Measurements from ENCODE around the gene SLC39A7. TPM values are rescaled to one million over a fixed set of nuclear protein-coding genes. Genes with fewer than 3 reads are reported as not detected.

The SLC39A7 gene
- total and polyA plus RNA-seq, 2 of the 13 experiments (the other 11 are each of a cell fraction or from before 2014, with no cell fraction given) = 142 to 229 TPM

DNA sequence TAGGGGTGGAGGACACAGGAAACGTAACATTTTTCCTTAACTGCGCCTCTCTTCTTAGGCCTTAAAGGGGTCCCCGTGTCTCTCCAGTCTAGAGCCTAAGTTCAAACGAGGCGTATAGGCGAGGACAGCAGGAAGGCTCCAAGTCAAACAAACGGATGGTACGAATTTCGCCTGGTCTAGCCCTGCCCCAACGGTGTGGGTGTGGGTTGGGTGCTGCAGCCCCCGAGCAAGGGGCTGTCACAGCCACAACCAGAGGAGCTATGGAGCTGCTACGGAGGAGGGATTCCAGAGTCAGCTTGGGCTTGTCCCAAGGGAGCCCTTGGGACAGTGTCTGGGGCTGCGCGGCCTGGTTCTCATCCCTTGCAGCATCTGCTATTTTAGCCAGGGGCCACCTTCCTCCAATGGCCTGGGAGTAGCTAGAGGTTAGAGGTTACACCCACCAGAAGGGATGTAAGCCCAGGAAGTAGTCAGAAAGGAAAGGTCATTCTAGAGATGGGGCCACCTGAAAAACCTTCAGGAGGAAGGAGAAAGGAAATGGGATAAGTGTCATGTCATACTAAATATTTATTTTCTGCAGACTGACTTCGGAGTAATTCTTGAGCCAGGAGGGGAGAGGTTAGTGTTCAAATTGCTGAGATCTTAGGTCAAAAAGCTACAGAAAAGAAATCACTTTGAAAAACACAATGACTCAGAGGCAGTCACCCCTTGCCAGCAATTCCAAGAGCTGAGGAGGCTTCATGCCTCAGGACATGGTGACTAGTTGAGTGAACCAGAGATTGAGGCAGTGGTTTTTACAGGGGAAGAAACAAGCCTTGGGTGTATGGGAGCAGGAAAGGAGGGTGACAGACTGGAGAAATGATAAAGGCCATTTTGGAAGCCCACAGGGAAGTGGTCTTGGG lies 49.3 kb downstream of the SLC39A7 start (continued):
- TF ChIP-seq, protein P1, sequence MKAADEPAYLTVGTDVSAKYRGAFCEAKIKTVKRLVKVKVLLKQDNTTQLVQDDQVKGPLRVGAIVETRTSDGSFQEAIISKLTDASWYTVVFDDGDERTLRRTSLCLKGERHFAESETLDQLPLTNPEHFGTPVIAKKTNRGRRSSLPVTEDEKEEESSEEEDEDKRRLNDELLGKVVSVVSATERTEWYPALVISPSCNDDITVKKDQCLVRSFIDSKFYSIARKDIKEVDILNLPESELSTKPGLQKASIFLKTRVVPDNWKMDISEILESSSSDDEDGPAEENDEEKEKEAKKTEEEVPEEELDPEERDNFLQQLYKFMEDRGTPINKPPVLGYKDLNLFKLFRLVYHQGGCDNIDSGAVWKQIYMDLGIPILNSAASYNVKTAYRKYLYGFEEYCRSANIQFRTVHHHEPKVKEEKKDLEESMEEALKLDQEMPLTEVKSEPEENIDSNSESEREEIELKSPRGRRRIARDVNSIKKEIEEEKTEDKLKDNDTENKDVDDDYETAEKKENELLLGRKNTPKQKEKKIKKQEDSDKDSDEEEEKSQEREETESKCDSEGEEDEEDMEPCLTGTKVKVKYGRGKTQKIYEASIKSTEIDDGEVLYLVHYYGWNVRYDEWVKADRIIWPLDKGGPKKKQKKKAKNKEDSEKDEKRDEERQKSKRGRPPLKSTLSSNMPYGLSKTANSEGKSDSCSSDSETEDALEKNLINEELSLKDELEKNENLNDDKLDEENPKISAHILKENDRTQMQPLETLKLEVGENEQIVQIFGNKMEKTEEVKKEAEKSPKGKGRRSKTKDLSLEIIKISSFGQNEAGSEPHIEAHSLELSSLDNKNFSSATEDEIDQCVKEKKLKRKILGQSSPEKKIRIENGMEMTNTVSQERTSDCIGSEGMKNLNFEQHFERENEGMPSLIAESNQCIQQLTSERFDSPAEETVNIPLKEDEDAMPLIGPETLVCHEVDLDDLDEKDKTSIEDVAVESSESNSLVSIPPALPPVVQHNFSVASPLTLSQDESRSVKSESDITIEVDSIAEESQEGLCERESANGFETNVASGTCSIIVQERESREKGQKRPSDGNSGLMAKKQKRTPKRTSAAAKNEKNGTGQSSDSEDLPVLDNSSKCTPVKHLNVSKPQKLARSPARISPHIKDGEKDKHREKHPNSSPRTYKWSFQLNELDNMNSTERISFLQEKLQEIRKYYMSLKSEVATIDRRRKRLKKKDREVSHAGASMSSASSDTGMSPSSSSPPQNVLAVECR (CRISPR knock-in tag; IDR thresholded peaks at IDR 0.05; ENCODE audit: borderline replicate concordance) = no peak
- no peak for TF ChIP-seq ZNF335 (CRISPR knock-in tag; IDR thresholded peaks at IDR 0.05)
- 0 out of 2 replicates have a peak, but pooled peaks have one; percentile 15 for TF ChIP-seq ZNF563 (CRISPR knock-in tag; IDR thresholded peaks at IDR 0.05)
- TF ChIP-seq EED (CRISPR knock-in tag; IDR thresholded peaks at IDR 0.05) = no peak
- TF ChIP-seq ZNF724P (CRISPR knock-in tag; IDR thresholded peaks at IDR 0.05; ENCODE audit: borderline replicate concordance) = peak; percentile 4; the same call in 1 of the 2 replicates
- no peak for TF ChIP-seq SATB2 (CRISPR knock-in tag; IDR thresholded peaks at IDR 0.05)
- TF ChIP-seq, protein P2, sequence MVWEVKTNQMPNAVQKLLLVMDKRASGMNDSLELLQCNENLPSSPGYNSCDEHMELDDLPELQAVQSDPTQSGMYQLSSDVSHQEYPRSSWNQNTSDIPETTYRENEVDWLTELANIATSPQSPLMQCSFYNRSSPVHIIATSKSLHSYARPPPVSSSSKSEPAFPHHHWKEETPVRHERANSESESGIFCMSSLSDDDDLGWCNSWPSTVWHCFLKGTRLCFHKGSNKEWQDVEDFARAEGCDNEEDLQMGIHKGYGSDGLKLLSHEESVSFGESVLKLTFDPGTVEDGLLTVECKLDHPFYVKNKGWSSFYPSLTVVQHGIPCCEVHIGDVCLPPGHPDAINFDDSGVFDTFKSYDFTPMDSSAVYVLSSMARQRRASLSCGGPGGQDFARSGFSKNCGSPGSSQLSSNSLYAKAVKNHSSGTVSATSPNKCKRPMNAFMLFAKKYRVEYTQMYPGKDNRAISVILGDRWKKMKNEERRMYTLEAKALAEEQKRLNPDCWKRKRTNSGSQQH (CRISPR knock-in tag; IDR thresholded peaks at IDR 0.05; ENCODE audit: low read depth) = peak; percentile 20; the same call in 1 of the 2 replicates
- TF ChIP-seq ZNF558 (CRISPR knock-in tag; IDR thresholded peaks at IDR 0.05; ENCODE audit: borderline replicate concordance) = no peak
- TF ChIP-seq EZH2 (conservative IDR thresholded peaks at IDR 0.05; ENCODE audit: low read depth, low read length) = no peak
- TF ChIP-seq ZNF788 (CRISPR knock-in tag; IDR thresholded peaks at IDR 0.05; ENCODE audit: borderline replicate concordance) = 0 out of 2 replicates have a peak, but pooled peaks have one; percentile 1
- TF ChIP-seq, protein P3, sequence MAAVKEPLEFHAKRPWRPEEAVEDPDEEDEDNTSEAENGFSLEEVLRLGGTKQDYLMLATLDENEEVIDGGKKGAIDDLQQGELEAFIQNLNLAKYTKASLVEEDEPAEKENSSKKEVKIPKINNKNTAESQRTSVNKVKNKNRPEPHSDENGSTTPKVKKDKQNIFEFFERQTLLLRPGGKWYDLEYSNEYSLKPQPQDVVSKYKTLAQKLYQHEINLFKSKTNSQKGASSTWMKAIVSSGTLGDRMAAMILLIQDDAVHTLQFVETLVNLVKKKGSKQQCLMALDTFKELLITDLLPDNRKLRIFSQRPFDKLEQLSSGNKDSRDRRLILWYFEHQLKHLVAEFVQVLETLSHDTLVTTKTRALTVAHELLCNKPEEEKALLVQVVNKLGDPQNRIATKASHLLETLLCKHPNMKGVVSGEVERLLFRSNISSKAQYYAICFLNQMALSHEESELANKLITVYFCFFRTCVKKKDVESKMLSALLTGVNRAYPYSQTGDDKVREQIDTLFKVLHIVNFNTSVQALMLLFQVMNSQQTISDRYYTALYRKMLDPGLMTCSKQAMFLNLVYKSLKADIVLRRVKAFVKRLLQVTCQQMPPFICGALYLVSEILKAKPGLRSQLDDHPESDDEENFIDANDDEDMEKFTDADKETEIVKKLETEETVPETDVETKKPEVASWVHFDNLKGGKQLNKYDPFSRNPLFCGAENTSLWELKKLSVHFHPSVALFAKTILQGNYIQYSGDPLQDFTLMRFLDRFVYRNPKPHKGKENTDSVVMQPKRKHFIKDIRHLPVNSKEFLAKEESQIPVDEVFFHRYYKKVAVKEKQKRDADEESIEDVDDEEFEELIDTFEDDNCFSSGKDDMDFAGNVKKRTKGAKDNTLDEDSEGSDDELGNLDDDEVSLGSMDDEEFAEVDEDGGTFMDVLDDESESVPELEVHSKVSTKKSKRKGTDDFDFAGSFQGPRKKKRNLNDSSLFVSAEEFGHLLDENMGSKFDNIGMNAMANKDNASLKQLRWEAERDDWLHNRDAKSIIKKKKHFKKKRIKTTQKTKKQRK (IDR thresholded peaks at IDR 0.05; ENCODE audit: low read length) = no peak
- TF ChIP-seq, protein P4, sequence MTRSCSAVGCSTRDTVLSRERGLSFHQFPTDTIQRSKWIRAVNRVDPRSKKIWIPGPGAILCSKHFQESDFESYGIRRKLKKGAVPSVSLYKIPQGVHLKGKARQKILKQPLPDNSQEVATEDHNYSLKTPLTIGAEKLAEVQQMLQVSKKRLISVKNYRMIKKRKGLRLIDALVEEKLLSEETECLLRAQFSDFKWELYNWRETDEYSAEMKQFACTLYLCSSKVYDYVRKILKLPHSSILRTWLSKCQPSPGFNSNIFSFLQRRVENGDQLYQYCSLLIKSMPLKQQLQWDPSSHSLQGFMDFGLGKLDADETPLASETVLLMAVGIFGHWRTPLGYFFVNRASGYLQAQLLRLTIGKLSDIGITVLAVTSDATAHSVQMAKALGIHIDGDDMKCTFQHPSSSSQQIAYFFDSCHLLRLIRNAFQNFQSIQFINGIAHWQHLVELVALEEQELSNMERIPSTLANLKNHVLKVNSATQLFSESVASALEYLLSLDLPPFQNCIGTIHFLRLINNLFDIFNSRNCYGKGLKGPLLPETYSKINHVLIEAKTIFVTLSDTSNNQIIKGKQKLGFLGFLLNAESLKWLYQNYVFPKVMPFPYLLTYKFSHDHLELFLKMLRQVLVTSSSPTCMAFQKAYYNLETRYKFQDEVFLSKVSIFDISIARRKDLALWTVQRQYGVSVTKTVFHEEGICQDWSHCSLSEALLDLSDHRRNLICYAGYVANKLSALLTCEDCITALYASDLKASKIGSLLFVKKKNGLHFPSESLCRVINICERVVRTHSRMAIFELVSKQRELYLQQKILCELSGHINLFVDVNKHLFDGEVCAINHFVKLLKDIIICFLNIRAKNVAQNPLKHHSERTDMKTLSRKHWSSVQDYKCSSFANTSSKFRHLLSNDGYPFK (CRISPR knock-in tag; IDR thresholded peaks at IDR 0.05; ENCODE audit: borderline replicate concordance) = no peak; the same call in 1 of the 2 replicates
- TF ChIP-seq, protein P5, sequence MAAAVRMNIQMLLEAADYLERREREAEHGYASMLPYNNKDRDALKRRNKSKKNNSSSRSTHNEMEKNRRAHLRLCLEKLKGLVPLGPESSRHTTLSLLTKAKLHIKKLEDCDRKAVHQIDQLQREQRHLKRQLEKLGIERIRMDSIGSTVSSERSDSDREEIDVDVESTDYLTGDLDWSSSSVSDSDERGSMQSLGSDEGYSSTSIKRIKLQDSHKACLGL (CRISPR knock-in tag; IDR thresholded peaks at IDR 0.05) = no peak; the same call in 1 of the 2 replicates
- TF ChIP-seq REXO4 (CRISPR knock-in tag; IDR thresholded peaks at IDR 0.05; ENCODE audit: borderline replicate concordance) = no peak
- TF ChIP-seq FOSL1 (CRISPR knock-in tag; IDR thresholded peaks at IDR 0.05; ENCODE audit: borderline replicate concordance) = peak; percentile 38; the same call in 1 of the 2 replicates
